Measurements from ENCODE around the gene CFAP61. TPM values are rescaled to one million over a fixed set of nuclear protein-coding genes. Genes with fewer than 3 reads are reported as not detected.

The CFAP61 gene
- total and polyA plus RNA-seq, 9 of the 15 experiments (the other 6 are each of a cell fraction or from before 2014, with no cell fraction given): 0.11 TPM; not detected in 8

- H3K27ac ChIP-seq (ENCODE audit: extremely low read depth, low read depth, low read length): no peak overlapping the region
- H3K9me1 ChIP-seq (ENCODE audit: control insufficient read depth, insufficient read depth, low read length): no peaks in the 10 kb centered on the region
- H3K36me3 ChIP-seq (ENCODE audit: control insufficient read depth, insufficient read depth, low read length): no peaks in the 10 kb centered on the region
- WGBS (ENCODE audit: insufficient coverage, low coverage, missing lambda C conversion rate): 10% methylated on average over 4 of the region's 4 CpGs
- no peak overlapping the region for H2AFZ ChIP-seq (ENCODE audit: low read depth, low read length)
- no peaks in the 10 kb centered on the region; the same call in 1 of the 2 replicates for H4K20me1 ChIP-seq (replicated peaks; ENCODE audit: control insufficient read depth, insufficient read depth, low read length)
- in situ Hi-C loops (cut with MboI) (no loop called here), intact Hi-C loops (cut with micrococcal nuclease) (no loop called here)
- TF ChIP-seq, protein P1, sequence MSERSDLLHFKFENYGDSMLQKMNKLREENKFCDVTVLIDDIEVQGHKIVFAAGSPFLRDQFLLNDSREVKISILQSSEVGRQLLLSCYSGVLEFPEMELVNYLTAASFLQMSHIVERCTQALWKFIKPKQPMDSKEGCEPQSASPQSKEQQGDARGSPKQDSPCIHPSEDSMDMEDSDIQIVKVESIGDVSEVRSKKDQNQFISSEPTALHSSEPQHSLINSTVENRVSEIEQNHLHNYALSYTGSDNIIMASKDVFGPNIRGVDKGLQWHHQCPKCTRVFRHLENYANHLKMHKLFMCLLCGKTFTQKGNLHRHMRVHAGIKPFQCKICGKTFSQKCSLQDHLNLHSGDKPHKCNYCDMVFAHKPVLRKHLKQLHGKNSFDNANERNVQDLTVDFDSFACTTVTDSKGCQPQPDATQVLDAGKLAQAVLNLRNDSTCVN (CRISPR knock-in tag; IDR thresholded peaks at IDR 0.05): no peak
- TF ChIP-seq MAFK (IDR thresholded peaks at IDR 0.05; ENCODE audit: low read length): no peak
- TF ChIP-seq, protein P2, sequence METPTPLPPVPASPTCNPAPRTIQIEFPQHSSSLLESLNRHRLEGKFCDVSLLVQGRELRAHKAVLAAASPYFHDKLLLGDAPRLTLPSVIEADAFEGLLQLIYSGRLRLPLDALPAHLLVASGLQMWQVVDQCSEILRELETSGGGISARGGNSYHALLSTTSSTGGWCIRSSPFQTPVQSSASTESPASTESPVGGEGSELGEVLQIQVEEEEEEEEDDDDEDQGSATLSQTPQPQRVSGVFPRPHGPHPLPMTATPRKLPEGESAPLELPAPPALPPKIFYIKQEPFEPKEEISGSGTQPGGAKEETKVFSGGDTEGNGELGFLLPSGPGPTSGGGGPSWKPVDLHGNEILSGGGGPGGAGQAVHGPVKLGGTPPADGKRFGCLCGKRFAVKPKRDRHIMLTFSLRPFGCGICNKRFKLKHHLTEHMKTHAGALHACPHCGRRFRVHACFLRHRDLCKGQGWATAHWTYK (CRISPR knock-in tag; IDR thresholded peaks at IDR 0.05): no peak
- no peak for TF ChIP-seq TEAD1 (CRISPR knock-in tag; IDR thresholded peaks at IDR 0.05)
- TF ChIP-seq, protein P3, sequence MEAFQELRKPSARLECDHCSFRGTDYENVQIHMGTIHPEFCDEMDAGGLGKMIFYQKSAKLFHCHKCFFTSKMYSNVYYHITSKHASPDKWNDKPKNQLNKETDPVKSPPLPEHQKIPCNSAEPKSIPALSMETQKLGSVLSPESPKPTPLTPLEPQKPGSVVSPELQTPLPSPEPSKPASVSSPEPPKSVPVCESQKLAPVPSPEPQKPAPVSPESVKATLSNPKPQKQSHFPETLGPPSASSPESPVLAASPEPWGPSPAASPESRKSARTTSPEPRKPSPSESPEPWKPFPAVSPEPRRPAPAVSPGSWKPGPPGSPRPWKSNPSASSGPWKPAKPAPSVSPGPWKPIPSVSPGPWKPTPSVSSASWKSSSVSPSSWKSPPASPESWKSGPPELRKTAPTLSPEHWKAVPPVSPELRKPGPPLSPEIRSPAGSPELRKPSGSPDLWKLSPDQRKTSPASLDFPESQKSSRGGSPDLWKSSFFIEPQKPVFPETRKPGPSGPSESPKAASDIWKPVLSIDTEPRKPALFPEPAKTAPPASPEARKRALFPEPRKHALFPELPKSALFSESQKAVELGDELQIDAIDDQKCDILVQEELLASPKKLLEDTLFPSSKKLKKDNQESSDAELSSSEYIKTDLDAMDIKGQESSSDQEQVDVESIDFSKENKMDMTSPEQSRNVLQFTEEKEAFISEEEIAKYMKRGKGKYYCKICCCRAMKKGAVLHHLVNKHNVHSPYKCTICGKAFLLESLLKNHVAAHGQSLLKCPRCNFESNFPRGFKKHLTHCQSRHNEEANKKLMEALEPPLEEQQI (IDR thresholded peaks at IDR 0.05): no peak
- TF ChIP-seq ILK (tag; IDR thresholded peaks at IDR 0.05; ENCODE audit: borderline replicate concordance, low read depth): no peak
- DNase-seq (ENCODE audit: extremely low read depth in 1 of 4, low spot score in 3 of 4) (no peak), ATAC-seq (no peak), FAIRE-seq (no peak)
- ChIA-PET POLR2A (no interaction called here), CTCF (ENCODE audit: low intra/inter-chr PET ratio) (interaction anchor here (0.6 kb wide), 1 partner anchor 325 kb away, joined by 3 read pairs; no protein-coding TSS in a partner anchor)
- no peaks in the 10 kb centered on the region for H3K9me3 ChIP-seq (replicated peaks; ENCODE audit: control insufficient read depth, insufficient read depth, low read depth, low read length)
- no peak overlapping the region for H3K9ac ChIP-seq (ENCODE audit: insufficient read depth in 1 of 2, low read depth in 2 of 2, low read length in 2 of 2)
- no peak overlapping the region for H3K4me2 ChIP-seq (ENCODE audit: insufficient read depth, low read length)
- no peaks in the 10 kb centered on the region for H3K4me1 ChIP-seq (replicated peaks in 1 of 2; ENCODE audit: control insufficient read depth in 2 of 2, insufficient read depth in 2 of 2, low read length in 2 of 2)
- no TSS peak for BruUV-seq (replicated peaks)
- H3K27me3 ChIP-seq (ENCODE audit: control insufficient read depth in 2 of 2, insufficient read depth in 2 of 2, low read length in 2 of 2): peaks cover 0 to 8% of the 10 kb centered on the region in 2 experiments; a peak in 2 of 5 replicates
- H3K4me3 ChIP-seq: no peak overlapping the region
- H3K79me2 ChIP-seq (ENCODE audit: control insufficient read depth, insufficient read depth, low read length): no peaks in the 10 kb centered on the region
Measured at GRCh38 chr20:20409331-20409730, 357.0 kb downstream of the CFAP61 start.

Small RNA genes lying within 50 kb of the gene (small RNA-seq; reads per million reads assigned to genes)
- not detected for gene RN7SL690P

Other genes with a start within 250 kb of the CFAP61 start
- gene NAA20, start 35.2 kb upstream of the CFAP61 start, total RNA-seq (2014; rRNA removed): 46.9 and 51.4 TPM in 2 replicates
- 84.6 and 88.1 TPM in 2 replicates for gene NAA20, start 35.2 kb upstream of the CFAP61 start, total RNA-seq (2014; rRNA removed; fragmentation: Illumina TruSeq; extraction: Trizol)
- 68.3 TPM in 2 replicates for gene NAA20, start 35.2 kb upstream of the CFAP61 start, total RNA-seq (2015; rRNA removed; fragmentation: Illumina TruSeq; extraction: Trizol)
- gene NAA20, start 35.2 kb upstream of the CFAP61 start, total RNA-seq (2021): 67.0 and 69.8 TPM in 2 replicates
- 69.5 and 105 TPM in 2 replicates for gene NAA20, start 35.2 kb upstream of the CFAP61 start, polyA plus RNA-seq (2011; rRNA removed)
- 68.2 and 69.3 TPM in 2 replicates for gene NAA20, start 35.2 kb upstream of the CFAP61 start, polyA plus RNA-seq (2014; fragmentation: Illumina TruSeq; extraction: Trizol)
- gene NAA20, start 35.2 kb upstream of the CFAP61 start, polyA plus RNA-seq (2014; fragmentation: Nextera tagmentation; extraction: Ambion mirVana): 100 to 1,000 TPM; 341 to 361 TPM
- gene NAA20, start 35.2 kb upstream of the CFAP61 start, polyA plus RNA-seq (2014; rRNA removed): 86.5 and 104 TPM in 2 replicates
- gene CRNKL1, start 66 bp upstream of the CFAP61 start, total RNA-seq (2014; rRNA removed): 11.6 and 12.9 TPM in 2 replicates
- gene CRNKL1, start 66 bp upstream of the CFAP61 start, total RNA-seq (2014; rRNA removed; fragmentation: Illumina TruSeq; extraction: Trizol): 17.0 and 21.8 TPM in 2 replicates
- gene CRNKL1, start 66 bp upstream of the CFAP61 start, total RNA-seq (2015; rRNA removed; fragmentation: Illumina TruSeq; extraction: Trizol): 13.0 and 14.2 TPM in 2 replicates
- gene CRNKL1, start 66 bp upstream of the CFAP61 start, total RNA-seq (2021): 9.8 and 11.3 TPM in 2 replicates
- gene CRNKL1, start 66 bp upstream of the CFAP61 start, polyA plus RNA-seq (2011; rRNA removed): 5.7 and 9.3 TPM in 2 replicates
- 11.5 and 12.4 TPM in 2 replicates for gene CRNKL1, start 66 bp upstream of the CFAP61 start, polyA plus RNA-seq (2014; fragmentation: Illumina TruSeq; extraction: Trizol)
- gene CRNKL1, start 66 bp upstream of the CFAP61 start, polyA plus RNA-seq (2014; fragmentation: Nextera tagmentation; extraction: Ambion mirVana): 10 to 100 TPM in 1 of 2 experiments, 1 to 10 TPM in 1; 8.1 to 11.7 TPM
- 10.8 and 11.4 TPM in 2 replicates for gene CRNKL1, start 66 bp upstream of the CFAP61 start, polyA plus RNA-seq (2014; rRNA removed)